Activated CD4-positive, alpha-beta T cell treated with anti-CD3 and anti-CD28 coated beads, Interleukin-2, Interleukin-4, amounts not matched to agents 100 ng/mL and 50 ng/mL, durations not matched to agents 16 hours and 8 hours (primary cell): ENCODE measurements around the gene SMOC2.
"Not testable (repeated sequence)": the region's sequence is repeated elsewhere in the genome, so short reads cannot be mapped to it uniquely, and the experiment has no call there.

Experiments
- DNase-seq: peaks from one replicate; pipeline ENCODE4 v3.0.0-alpha.2; 2020; ENCODE audit warnings: low spot score

SMOC2 gene

DNA sequence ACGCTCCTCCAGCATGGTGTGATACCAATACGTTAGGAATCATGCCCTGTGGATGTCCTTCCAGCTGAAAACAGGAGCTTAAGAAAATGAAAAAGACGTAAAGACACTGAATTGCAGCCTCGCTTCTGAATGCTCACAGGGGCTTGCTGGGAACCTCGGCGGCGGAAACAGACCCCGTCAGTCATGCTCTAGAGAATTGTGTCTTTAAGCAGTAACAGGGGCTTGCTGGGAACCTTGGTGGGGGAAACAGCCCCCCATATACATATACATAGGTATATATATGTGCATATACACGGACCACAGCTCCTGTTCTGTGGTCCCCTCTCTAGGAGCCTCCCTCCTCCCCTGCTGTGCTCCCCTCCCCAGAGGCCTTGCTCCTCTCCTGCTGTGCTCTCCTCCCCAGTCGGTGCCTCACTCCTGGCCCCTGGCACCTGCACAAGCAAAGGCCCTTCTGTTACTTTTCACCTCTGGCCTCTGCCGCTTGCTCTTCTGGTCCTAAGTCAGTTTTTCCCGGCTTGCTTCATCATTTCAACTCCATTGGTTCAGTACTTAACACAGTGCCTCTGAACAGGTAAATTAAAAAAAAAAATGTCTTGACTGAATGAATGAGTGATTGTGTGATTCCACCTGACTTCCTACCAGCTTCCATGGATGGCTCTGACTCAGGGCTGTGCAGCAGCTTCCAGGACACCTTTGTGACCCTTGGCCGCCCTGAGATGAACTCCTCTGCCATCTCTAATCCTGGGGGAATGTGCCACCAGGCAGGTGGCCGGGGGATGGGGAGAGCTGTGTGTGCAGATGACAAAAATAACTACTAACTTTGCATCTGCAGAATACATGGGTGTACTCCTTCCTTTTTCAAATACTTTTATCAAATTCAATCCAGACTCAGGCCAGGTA, 246.1 kb downstream of the SMOC2 start:
- no peak for DNase-seq

DNA sequence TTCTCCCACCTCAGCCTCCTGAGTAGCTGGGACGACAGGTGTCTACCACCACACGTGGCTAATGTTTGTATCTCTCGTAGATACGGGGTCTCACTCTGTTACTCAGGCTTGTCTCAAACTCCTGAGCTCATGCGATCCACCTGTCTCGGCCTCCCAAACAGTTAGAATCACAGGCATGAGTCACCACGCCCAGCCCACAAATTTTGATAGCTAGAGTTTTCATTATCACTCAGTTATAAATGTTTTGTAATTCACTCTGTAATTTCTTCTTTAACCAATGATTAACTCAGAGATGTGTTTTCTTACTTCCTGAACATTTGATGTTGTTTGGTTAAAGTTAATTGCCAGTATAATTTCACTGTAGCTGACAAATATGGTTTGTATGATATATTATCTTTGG, 249.3 kb downstream of the SMOC2 start:
- DNase-seq = no peak

DNA sequence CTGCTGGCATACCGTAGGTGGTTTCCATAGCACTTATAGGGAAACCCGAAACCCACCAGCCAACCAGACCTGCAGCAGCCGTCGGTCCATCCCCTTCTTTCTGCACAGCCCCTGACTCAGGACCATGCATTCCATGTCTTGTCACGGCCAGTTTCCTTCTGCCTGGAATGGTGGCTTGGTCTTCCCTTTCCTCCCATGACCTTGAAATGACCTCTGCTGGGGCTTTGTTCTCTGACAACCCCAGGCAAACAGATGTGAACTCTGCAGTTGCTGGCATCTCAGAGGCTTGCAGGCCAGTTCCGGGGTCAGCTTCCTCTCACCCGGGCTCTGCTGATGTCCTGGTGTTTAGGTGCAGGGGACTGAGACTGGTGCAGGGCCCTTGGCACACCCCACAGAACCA, 250.8 kb downstream of the SMOC2 start:
- DNase-seq = no peak

DNA sequence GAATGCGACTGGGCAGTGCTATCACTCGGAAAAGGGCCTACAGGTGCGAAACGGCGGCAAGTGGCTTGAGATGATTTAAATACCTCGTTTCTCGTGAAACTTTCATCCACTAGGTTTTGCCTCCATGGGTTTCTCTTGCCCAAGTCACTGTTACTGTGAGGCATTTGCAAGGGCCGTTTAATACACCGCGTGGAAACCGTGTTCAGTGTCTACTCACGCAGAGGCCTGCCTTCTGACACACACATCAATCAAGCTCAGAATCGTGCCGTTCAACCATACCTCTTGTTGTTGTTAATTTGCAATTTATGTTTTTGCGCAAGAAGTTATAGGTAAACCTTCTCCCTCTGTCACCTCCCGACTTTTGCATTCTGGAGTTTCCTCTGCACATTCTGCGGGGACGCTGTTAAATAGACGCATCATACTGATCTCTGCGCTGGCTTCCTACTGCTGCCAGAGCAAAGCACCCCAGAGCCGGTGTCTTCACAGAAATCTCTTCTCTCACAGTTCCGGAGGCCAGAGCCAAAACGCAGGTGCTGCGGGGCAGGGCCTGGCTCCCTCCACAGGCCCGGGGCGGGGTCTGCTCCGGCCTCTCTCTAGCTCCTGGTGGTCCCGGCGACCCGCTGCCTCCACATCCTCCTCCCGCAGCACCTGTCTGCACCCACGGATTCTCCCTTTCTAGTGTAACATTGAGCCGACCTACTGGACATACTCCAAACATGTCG, 251.4 kb downstream of the SMOC2 start:
- DNase-seq = no peak

DNA sequence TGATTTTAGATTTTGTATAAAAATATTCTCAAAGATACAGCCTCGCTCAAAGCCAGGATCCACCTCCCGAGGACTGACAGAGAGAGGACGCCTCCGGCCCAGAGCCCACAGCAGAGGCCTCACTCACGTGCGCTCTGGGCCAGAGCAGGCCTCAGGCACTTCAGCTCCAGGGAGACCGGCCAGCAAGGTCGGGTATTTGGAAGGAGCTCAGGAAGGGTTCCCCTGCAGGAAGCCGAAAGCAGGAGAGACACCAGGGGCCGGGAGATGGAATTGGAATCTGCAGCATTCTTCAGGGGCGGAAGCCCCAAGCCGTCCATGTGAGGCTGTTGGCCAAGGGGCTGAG, 251.9 kb downstream of the SMOC2 start:
- not testable (repeated sequence) for DNase-seq

DNA sequence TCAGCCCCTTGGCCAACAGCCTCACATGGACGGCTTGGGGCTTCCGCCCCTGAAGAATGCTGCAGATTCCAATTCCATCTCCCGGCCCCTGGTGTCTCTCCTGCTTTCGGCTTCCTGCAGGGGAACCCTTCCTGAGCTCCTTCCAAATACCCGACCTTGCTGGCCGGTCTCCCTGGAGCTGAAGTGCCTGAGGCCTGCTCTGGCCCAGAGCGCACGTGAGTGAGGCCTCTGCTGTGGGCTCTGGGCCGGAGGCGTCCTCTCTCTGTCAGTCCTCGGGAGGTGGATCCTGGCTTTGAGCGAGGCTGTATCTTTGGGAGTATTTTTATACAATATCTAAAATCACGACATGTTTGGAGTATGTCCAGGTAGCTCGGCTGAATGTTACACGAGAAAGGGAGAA, 253.8 kb downstream of the SMOC2 start:
- not testable (repeated sequence) for DNase-seq

DNA sequence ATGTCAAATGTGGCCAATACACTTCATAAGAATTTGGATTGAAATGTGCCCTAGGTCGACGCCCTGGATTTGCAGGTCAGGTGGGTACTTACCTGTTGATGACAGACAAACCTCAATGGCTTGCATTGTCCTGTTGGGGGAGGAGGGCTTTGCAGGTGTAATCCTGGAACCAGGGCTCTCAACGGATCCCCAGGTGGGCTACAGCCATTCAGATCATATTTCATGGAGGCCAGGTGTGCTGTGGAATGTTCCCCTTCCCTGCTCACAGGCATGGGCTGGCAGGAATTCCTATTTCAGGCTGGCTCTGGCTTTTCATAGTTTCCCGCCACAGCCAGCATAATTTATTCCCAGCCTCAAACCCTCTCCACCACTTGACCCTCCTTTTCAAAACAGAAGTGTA, 254.7 kb downstream of the SMOC2 start:
- DNase-seq = no peak

DNA sequence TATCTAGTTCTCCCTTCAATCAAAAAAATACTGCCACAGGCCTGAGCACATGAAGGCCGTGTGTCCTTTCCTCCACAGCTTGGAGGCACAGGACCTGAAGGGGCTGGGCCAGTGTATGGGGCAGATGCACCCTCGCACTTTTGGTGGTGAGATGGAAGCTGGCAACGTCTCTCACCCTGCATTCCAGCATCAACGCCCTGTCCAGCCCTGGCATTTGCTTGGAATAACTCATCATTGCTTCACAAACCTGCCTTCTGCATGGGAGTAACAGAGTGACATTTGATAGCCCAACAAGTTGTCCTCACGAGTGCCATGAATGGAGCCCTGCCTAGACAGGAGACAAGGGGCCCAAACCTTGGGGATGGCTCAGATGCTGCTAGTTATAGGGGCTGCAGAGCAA, 257.9 kb downstream of the SMOC2 start:
- no peak for DNase-seq

DNA sequence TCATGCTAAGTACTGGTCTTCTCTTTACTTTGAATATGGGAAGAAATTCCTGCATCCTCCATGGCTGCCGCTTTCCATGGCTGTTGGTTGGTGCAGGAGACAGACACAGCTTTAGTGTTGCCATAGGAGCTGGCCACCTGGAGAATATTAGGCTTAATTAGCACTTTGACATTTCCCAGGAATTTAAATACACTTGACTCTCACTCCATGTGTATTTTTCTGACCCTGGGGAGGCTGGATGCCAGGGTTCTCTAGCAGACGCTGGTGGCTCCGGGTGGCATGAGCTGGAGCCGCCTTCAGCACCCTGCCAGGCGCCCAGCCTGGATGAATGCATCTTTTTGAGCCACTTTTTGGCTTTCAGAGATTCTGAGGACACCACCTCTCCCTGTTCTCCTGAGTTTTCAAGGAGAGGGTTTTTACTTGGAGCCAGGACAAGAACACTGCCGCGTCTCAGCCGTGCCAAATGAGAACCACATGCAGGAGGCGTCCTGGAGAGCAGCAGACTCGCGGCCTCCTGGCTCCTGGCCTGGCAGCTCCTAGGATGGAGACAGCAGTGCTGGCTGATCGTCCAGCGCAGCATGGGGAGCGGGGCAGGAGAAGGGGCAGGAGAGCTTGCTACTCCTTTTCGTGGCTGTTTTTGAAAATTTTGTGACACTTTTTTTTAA, 258.8 kb downstream of the SMOC2 start:
- no peak for DNase-seq

DNA sequence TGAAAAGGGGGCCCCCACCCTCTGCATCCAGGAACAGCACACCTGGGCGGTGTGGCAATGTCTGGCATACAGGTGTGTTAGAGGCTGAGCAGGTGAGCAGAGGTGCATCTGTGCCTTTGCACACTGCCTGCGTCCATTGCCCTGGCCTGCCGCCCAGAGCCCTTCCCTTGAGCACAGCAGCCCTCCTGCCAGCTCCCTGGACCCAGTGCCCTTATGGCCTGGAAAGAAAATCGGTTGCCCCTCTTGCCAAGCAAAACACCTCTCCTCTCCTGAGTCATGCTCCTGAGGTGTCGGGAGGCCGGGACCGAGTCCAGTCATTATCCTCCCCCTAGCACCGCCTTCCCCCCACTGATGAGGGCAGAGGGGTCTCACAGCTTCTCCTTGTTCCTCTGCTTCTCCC, 259.9 kb downstream of the SMOC2 start:
- no peak for DNase-seq

DNA sequence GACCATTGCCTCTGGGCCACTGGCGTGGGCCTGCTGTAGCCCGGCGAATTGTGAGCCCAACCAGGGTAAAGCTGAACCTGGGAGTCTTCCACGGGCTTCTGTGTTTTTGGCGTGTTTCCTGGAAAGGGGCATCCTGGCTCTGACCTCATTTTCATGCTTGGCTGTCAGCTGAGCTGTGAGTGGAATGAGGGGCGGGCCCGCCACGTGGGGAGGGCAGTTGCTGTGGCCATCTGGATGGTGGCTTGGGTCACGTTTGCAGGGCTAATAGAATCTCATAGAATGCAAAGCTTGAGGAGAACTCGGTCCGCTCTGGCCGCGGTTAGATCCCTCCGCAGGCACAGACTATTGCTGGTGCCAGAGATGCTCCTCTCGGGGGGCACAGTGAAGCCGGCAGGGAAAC, 263.0 kb downstream of the SMOC2 start:
- no peak for DNase-seq

DNA sequence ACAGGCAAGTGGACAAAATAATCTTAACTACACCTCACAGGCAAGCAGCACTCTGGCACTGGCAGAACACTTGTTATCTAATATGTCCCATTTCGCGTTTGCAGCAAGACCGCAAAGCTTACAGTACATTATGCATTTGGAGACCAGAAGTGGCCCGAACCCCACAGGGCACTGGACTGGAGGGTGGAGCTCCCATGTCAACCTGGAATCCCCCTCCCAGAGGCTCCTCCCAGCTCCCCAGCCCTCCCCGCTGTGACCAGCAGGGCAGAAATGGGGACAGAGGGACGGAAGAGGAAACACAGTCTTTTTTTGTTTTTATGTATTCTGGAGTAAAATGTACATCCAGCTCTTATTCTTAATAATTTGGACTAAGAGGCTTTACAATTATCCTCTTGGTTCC, 263.7 kb downstream of the SMOC2 start:
- no peak for DNase-seq

DNA sequence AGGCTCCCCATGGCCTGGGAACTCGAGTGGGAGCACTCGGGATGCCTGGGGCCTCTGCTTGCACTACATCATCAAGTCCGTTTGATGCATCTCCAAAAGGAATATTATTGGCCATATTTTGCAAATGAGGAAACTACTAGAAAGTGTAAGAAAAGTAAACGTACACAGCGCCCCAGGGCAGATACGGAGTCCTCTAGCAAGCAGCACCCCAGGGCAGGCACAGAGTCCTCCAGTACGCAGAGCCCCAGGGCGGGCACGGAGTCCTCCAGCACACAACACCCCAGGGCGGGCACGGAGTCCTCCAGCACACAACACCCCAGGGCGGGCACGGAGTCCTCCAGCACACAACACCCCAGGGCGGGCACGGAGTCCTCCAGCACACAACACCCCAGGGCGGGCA, 264.3 kb downstream of the SMOC2 start:
- DNase-seq = not testable (repeated sequence)

DNA sequence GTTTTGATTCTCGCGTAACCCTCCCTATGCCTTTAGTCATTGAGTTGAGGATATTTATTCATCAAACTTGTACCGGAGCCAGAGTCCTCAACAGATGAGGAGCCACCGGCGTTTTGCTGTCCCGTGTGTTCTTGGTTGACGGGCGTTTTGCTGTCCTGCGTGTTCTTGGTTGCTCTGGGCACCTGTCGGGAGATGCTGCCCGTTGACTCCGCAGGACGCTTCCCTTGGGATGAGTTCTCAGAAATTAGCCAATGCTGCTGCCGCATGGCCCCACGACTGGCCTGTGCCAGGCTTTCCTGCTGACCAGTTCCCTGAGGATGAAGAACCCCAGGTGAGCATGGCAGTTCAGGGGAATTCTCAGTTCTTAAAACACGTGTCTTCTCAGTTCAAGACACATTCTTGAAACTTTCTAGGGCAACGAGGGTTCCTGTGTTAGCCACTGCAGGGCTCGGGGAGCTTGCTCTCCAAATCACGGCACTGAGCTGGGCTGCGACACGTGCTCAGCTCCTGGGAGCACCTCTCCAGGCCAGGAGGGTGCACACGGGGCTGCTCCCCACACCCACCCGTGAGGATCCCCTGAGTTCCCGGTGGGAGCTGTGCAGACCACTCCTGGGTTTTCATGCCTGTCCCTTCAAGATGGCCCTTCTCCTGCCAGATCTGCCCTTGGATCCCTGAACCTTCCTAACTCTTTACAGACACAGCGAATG, 265.6 kb downstream of the SMOC2 start:
- DNase-seq = no peak

DNA sequence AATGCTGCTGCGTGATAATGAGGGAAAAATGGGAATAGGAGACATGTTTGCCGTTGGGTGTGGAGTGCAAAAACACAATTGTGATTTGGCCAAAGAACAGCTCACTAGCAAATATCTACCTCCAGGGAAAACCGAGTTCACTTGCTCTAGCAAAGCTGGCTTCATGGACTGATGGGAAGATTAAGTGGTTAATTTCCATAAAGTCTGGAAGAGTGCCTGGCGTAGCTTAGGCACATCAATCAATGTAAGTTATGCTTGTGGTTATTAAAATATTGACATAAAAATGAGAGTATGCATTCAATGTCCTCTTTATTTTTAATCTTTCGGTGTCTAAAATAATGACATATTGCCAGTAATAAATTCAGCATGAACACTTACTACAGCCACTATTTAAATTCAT, 267.5 kb downstream of the SMOC2 start:
- DNase-seq = no peak

DNA sequence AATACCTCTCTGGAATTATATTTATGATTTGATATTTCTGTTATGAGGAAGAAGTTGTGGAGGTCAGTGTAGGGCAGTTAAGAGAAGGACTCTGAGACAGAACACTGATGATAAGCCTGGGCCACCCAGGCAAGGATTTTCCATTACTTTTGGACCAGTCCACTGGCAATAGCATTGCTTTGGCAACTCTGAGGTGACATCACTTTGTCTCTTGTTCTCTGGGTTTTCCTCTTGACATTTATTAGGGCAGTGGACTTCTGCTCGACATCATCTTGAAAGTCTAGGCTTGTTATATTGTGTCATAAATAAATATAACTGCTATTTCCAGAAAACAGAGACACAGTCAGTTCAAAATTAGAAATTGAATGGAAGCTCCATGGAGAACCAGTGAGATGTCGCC, 268.0 kb downstream of the SMOC2 start:
- no peak for DNase-seq

DNA sequence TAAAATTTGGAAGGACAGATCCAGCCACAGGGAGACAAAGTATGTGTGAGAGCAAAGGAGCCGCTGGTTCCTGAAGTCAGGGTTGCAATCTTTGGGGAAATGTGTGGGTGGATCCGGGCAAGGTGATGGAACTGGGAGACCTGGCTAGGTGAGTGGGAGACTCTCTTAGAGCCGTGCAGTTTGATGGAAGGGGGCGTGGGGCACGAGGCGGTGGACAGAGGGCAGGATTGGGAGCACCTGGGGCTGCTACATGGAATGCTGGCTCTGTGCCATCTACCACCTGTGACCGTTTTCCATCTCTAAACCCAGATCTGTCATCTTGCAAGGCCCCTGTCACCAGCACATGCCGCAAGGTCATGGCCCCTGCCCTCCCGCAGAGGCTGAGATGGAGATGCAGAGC, 268.4 kb downstream of the SMOC2 start:
- DNase-seq = no peak

DNA sequence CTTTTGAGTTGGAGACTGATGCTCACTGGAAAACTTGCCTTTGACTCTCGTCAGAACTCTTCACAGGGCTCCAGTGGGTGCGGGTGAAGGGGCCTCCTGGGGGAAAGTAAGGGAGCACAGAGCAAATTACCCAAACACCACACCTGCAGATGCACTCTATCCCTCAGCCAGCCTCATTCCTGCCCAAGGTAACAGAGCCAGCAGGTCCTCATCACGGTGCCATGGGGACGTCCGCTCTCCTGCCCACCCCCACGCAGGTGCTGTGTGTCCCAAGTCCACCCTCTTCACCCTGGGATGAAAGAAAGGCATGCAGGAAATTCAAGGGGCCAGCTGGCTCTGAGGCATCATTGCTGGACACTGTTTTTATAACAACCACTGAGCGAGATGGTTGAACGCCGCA, 269.0 kb downstream of the SMOC2 start:
- DNase-seq = no peak

DNA sequence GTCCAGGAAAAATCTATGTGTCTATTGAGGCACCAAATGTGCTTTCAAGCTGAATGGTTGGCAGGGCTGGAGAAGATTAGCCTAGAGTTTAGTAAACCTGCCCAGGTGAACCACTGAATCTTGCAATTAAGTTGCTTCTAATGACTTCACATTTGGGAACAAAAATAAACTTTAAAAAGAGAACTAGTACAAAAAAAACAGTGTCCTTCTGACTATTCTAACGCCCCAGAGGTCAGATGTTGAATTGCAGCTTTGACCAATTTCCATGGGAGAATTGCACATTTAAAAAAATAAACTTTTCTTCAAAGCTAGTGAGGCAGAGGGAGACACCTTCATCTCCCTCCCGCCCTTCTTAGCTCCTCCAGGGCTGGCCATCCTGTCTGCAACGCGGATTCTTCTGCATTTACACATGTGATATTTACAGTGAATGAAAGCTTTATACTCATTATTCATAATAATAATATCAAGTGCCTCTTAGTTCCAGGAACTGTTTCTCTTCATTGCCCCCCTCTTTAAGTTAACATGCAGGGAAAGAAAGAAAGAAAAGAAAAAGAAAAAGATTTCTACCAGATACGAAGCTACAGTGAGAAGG, 270.2 kb downstream of the SMOC2 start:
- no peak for DNase-seq

DNA sequence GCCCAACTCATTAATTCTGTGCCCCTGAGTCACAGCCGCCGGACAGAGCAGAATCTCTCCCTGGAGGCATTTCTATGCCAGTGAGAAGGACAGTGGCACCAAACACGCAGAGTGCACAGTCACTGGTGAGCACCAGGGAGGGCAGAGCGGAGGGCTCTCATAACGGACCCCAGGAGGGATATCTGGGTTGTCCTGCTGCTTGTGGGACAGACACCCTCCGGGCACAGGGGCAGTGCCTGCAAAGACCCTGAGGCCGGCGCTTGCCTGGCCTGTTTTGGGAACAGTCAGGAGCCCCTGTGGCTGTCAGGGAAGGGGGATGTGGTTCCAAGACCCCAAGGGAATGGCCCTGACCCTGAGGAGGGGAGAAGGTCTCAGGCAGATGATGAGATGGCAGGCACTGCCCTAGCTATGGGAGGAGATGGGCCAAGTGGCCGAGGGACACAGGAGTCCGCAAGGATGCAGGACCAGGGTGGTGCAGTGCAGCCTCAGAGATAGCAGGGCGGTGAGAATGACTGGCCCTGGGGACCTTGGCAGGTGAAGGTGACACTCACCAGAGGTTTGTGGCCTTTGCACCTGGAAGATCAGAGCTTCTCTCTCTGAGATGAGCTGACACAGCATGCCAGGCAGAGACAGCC, 270.8 kb downstream of the SMOC2 start:
- DNase-seq = no peak

DNA sequence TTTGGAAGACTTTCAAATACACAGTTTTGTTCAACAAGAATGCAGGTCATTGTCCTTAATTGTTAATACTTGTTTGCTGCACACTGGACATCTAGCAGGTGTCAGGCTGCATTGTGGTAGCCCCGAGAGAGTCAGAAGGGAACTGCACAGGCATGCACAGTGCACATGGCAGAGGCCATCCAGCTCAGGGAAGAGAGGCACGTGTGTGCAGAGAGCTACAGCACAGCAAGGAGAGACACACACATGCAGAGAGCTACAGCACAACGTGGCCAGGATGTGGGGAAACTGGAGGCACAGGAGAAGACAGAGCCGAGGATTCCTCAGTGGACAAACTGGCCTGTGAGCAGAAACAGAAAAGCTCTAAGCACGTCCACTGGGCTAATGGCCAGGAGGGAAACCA, 272.0 kb downstream of the SMOC2 start:
- DNase-seq = no peak

DNA sequence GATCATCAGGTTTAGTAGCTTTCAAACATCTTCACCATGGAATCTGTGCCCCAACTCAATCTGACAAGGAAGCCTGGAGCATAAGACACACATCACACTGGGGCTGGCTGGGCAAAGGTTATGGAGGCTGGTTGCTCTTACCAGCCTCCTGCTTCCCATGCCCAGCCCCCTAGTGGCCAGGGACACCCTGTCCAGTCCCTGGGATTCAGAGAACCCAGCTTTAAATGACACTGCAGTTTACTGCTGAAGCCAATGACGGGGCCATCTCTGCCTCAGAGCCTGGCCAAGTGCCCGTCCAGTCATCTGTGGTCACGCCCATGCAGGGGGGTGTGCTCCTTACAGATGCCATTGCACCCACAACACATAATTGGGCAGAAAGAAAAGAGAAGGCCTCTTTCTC, 272.9 kb downstream of the SMOC2 start:
- DNase-seq = no peak
